HG02885 (cell line): ENCODE results near the gene COL5A3.

Source experiments
- ATAC-seq: cut with Tn5 transposase; IDR thresholded peaks from one replicate; pipeline ENCODE4 v1.9.1; 2021; ENCODE audit warnings: mild to moderate bottlenecking; ENCODE audit not compliant: unreplicated experiment, poor library complexity

COL5A3 gene

GRCh38 chr19:9911524-9912185 is 98.6 kb downstream of the COL5A3 start:
- no peak for ATAC-seq

GRCh38 chr19:9910625-9911024 is 99.7 kb downstream of the COL5A3 start:
- ATAC-seq, result no peak
